ENCODE results near the gene FHIT.

The FHIT gene

DNA sequence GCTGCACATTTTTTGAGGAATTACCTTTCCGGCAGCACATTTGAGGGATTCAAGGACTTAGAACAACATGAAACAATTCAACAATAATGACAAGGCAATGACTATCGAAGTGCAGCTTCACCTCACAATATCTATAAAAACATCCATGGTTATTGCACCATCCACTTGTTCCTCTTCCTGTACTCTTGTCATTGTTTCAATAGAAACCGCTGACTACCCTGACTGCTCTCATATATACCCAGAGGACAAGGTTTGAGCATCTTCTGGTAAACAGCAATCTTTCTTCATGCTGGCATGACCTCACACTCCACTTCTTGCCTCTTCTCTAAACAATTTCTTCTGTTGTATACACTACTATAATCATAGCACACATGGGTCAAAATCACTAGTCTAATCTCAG lies 864.9 kb downstream of the FHIT start:
- no peak for DNase-seq

DNA sequence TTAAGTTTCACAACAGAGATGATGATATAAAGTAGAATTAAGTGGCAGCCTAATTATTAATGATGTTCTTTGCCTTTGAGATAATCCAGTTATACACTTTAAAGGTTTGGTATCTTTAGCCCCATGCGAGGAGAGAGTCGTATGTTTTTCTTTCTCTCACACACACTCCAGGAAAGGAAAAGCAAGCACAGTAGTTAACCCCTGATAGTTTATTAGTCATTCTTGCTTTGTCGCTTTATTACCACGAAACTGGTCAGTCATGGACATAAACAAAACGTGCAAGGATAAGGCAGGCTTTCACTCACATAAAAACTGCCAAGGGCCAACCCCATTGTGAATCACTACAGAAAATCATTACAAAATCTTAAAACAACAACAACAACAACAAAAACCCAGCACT lies 866.9 kb downstream of the FHIT start:
- DNase-seq: no peak

DNA sequence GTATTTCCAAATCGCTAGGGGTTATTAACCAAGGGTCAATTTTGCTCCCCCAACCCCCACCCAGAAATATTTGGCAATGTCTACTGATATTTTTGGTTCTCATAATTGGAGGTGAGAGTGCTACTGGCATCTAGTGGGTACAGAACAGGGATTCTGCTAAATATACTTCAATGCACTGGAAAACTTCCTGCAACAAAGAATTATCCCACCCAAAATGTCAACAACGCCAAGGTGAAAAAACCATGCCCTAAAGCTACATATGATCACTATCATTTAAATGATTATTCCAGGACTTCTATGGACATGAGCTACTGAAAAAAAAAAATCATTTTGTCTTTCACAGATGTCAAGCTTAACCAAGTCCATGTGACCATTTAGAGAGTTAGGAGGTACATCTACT lies 867.9 kb downstream of the FHIT start:
- no peak for DNase-seq

DNA sequence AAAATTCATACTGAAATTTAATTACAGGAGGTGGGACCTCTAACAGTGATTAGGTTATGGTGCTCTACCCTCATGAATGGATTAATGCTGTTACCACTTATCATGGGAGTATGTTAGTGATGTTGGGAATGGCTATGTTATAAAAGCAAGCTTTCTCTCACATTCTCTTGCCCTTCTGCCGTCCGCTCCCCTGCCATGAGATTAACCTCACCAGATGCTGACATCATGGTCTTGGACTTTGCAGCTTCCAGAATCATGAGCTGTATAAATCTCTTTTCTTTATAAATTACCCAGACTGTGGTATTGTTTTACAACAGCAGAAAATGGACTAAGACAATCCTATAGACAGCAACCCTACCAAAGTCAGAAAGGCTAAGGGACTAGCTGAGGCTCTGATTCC lies 884.8 kb downstream of the FHIT start:
- DNase-seq: no peak

DNA sequence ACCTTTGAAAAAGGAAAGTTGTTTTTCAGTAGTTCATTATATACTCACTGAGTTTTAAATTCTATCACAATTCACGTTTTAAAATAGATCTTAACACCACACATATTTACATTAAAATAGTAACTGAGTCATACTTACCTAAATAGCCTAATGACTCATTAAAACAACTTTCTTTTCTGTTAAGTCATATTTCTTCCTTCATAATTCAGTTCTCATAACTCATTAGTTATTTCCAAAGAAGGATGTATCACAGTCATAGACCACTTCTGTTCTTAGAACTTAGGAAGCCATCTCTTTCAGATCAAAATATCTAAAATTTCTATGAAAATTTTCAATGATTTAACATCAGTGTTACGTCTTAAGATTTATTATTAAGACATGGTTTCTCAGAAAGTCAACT lies 885.9 kb downstream of the FHIT start:
- DNase-seq: no peak

DNA sequence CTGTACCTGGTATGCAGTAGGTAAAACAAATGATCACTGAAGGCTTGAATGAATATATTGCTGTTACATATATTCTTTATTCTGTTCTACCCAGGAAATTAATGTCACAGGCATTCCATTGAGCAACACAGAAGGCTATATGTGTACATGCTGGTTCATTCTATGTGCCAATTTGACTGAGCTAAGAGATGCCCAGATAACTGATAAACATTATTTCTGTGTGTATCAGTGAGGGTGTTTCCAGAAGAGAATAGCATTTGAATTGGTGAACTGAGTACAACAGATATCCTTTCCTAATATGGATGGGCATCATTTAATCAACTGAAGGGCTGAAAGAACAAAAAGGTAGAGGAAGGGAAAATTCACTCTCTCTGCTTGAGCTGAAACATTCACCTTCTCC lies 886.8 kb downstream of the FHIT start:
- DNase-seq: no peak

DNA sequence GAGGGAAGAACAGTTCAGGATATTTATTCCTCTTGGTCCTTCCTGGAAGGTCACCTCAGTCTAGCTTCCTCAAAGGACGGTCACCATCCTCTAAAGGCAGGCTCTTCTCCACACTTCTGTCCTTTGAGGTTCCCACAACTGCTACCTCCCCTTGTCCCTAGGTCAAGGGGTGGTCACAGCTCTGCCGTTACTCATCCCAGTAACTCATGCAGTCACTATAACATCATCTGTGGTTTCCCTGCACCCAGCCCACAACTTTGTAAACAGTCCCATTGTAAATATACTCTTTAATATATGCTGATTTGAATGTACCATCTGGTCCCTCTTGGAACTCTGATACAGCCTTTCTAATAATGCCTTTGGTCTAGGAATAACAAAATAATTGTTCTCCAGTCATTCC lies 887.4 kb downstream of the FHIT start:
- no peak for DNase-seq

DNA sequence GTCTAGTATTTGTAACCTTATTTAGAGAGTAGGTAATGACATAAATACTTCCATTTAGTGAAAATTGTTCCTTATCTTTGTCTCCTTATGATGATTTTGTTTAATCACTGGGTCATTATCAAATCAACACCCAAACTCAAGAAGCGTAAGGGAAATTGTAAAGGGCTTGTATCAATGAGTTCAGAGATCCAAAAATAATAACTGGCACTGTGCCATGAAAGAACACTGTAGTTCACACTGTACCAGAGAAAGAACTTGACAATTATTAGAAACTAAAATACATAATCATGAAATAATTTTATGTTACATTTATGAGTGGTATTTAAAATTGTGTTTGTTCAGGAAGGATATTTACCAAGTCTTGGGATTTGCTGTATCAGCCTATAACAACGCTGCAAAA lies 895.4 kb downstream of the FHIT start:
- no peak for DNase-seq

DNA sequence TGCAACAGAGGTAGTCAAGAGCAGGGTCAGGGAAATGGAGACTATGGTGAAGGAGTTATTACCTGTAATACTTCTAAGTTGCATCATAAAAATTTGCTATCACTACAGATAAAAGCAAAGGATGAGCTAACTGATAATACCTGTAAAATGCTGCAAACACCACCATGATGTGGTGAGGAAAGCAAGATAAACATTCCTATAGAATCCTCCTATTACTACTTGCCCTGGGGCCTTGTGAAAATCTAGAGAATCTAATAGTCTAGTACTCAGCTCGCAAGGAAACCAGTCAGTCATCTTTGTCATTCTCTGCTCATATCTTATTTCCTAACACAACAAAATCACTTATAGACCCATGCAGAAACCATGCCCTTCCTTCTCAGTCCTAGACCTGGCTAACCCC lies 899.8 kb downstream of the FHIT start:
- no peak for DNase-seq

DNA sequence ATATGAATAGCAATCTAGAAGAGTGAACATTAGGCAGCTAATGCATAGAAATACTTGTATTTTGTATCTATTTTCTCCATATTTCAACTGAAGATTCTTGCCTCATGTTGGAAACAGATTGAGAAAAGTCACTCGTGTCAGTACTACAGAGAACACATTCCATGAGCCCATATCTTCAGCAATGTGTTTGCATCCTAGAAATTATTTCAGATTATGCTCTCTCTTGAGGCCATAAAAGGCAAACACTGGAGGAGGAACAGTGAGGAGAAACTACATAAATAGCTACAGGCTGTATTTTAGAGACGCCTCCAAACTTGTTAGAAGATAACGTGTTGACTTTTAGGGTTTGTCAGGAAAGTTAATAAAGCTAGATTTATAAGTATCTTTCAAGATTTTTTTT lies 906.9 kb downstream of the FHIT start:
- no peak for DNase-seq

DNA sequence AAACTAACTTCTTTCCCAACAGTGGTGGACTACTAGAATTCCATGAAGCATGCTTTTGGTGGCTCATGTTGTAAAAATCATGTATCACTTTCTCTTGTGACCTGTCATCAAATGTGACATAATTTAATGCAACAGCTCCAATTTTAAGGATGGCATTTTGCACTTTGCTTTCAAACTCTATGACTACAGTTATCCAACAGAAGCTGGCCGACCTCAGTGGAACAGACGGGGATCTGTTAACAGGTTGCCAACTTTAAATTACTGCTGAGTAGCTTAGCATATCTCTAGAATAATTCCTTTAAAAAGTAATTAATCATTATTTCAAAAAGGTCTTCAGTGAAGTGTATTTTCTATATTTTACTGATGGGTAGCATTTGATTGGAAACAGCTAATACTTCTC lies 907.4 kb downstream of the FHIT start:
- no peak for DNase-seq

DNA sequence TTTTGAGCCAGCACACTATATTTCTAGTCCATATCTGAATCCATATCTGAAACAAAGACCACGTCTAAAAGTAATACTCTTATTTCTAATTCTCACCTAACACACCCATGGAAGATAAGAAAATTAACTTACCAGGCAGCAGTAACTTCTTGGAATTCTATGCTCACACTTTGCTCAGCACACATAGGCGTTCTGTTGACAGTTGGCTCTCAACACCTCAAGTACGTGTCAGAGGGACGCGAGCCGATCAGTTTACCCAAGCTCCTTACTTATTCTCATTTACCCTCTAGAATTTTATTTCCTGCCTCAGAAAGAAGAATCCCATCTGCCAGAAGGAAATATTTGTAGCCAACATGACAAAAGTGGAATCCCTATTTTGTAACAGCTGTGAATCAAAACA lies 911.9 kb downstream of the FHIT start:
- no peak for DNase-seq

DNA sequence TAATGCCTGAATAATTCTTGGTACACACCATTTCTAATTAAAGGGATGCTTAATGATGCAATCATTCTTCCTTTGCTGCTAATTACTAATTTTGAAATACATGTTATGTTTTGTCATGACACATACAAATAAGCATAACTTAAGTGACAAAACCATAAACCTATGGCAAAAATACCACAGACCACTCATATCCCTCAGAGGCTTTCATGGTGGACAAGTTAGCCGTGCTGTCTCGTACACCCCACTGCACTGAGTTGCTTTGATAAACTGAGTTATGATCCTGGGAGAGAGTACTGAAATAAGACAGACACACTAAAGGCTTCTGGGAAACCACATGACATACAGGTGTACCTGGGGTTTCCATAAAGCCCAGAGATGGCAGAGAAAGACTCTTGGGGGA lies 913.8 kb downstream of the FHIT start:
- DNase-seq: no peak

DNA sequence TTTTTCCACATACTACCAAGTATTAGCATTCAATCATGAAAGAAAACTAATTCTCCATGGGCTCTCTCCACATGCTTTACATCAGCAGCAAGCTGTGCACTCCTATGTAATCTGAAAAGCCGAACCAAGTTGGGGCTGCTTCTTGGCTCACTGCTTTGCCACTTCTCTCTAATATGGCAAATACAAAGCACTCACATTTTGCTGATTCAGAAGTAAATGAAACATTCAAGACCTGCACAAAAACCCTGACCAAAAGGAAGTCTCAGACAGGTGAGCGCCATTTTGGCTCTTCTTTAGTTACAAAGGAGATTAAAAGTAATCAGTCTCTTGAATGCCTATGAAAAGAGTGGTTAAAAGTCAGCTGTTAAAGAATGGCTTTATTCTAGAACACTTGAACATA lies 915.2 kb downstream of the FHIT start:
- DNase-seq: no peak

DNA sequence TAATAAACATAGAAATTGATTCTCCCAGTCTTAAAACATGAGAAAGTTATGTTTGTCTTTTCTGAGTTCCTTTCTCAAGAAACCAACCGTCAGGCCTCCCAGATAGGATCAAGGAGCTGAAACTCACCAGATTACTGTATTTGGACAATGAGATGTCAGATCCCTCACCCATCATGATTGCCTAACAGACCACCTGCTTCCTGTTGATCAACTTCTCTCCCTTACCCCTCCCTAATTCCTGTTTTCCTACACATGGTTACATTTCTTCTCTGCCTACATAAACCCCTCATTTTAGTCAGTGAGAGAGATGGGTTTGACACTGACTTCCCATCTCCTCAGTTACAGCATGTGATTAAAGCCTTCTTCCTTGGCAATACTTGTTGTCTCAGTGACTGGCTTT lies 917.5 kb downstream of the FHIT start:
- DNase-seq: no peak

DNA sequence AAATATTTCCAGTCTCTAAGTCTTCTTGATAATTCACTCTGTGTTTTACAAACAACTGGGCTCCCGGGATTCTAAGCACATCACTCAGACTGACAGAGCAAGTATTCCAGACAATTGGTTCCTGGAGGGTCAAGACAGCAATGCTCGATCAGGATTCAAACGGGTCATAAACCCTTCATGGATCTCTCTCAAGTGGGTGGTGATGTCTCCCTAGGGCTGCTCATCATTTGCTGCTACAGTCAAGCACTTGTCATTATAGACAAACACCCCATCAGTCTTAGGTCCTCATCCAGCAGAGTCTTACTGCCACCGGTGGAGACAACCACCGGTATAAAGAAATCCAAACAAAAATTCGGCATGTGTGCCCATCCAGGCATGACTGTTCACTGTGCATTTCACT lies 921.1 kb downstream of the FHIT start:
- DNase-seq: peak; percentile 24

DNA sequence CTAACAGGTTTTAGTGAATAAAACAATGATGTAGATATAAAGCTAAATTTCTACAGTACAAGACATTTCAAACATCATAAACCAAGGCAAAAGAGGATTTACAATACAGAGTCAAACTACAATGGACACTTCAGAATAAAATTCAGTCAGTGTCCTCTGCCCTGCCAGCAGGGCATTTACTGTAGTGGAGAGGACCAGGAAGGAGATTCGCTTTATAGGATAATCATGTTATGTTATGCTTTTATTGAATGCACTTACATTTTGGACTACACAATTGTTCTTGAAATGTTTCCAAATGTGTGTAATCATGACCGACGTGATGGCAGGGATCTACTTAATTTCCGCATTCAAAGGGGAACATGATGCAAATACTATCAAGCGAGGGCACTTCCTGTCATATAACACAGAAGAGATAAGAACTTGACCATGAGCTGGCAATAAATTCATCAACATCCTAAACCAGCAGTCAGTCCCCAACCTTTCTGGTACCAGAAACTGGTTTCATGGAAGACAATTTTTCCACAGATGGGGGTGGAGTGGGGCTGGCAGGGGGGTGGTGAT lies 925.6 kb downstream of the FHIT start:
- no peak for DNase-seq

DNA sequence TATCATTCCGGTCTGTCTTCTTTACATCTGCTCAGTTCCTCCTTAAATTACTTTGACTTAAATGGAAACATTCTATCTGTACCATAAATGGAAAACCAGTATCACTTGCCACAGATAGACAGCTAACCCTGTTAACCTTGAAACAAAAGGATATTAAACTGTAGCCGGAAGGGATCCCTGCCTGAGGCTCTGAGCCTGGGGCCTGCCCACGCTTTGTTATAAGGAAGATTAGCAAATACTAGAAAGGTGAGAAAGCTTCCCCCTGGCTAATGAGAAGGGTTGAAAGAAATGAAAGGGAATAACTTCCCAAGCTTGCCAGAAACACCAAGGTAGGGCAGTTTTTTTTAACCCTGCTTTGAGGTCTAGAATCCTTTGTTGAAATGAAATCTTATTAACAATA lies 927.6 kb downstream of the FHIT start:
- DNase-seq: no peak

DNA sequence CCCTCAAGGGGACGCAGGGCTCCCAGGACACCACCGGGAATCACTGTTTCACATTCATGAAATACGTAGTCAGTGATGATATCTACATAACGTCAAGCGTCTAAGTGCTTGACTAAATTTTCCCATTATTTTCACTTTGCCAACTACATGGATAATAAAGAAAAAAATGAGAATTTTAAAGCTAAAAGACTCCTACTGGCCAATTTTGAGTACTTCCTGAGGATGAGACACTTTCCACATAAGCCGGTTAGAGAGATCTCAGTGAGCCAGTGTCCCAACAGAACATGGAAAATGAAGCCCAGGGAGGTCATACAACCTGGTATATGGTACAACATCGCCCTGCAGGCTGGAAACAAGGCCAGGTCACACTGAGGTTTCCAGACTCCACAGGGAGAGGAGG lies 928.1 kb downstream of the FHIT start:
- no peak for DNase-seq

DNA sequence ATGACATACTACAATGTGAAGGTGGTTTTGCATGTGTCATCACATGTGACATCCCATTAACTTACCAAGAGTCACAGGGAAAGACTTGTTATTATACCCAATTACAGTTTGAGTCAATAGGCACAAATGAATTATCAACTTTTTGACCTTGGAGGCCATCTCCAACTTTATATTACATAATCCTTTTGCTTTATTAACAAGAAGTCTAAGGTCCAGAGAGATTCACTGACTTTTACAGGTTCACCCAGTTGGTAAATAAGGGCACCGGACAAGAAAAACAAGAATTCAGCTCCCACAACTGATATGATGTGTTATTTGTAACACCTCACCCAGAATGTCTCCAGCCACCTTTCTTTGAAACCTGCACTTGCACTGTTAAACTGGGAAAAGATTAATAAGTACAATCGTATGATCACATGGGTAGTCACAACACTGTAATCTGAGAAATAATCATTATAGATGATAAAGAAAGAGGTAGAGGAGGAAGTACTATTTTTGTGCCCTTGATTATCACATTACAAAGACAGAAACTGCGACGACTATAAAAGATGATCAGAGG lies 928.9 kb downstream of the FHIT start:
- DNase-seq: no peak

DNA sequence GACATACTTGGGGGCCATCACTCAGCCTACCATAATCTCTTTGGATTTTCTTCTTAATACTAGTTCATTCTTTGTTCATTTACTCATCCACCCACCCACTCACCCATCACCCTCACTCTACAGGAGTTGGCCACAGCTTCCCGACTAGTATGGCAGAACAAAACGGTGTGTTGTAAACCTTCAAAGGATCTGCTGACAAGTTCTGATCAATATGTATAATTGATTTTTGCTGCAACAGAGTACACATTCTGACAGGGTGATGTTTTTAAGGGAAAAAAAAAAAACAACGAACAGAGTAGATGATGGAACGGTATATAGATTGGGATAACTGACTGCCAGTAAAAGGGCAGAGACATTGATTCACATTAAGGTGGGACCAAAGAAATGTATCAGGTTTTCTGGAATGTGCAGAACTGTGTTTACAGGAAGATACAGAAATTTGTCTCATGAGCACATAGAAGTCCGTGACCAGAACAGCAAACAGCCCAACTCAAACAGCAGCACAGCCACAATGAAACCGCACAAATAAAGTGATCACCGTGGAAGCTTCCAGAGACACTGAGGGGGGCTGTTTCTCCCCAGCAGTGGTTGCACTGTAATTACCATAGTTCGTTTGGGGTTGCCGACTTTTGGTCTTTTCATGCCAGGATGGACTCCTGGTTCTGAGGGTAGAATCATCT lies 931.9 kb downstream of the FHIT start:
- no peak for DNase-seq

DNA sequence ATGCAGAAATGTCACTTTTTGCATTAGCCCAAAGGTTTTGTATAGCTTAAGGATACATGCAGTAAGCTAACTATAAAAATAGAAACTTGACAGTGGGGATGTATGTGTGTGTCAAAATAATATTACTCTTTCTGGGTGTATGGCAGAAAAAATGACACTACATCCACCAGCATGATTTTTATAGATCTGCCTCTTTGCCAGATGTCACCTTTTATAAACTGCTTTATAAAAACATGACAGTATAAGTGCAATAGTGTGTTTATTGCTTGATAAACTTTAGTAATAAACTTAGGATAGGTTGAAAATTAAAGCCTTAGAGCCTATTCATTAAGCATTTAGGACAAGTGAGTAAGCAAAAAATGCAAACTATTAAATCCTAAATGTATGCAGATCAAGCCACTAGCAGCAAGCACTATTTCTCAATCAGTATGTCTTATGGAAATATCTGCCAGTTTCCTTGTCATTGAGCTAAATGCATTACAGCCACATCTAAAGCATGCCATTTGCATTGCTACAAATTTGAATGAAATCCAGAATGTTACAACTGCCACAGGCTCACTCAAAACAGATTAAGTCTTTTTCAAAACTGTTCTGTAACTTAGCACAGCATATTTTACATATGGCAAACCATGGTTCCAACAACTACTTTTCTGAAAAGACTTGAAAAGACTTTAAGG lies 935.0 kb downstream of the FHIT start:
- DNase-seq: no peak

DNA sequence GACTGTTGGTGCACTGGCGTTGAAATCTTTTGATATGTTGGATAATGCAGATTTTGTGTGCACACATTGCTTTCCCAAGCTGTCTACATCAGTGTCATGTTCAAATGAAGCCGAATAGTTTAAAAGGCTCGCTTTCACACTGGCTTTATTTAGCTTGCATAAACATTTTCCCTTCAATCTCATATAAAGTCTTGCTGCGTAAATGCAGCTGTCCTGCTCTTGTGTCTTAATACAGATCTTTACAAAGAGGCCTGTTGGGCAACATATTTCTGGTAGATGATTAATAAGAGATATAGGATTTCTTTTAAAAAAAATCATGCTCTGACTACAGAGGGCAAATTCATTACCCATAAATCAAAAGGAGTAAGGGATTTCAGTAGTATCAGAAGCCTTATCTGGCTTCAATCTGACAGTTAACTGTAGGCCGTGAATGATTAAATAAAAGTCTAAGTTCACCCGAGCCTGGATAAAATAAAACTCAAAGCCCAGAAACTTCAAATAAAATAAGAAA lies 937.2 kb downstream of the FHIT start:
- no peak for DNase-seq

DNA sequence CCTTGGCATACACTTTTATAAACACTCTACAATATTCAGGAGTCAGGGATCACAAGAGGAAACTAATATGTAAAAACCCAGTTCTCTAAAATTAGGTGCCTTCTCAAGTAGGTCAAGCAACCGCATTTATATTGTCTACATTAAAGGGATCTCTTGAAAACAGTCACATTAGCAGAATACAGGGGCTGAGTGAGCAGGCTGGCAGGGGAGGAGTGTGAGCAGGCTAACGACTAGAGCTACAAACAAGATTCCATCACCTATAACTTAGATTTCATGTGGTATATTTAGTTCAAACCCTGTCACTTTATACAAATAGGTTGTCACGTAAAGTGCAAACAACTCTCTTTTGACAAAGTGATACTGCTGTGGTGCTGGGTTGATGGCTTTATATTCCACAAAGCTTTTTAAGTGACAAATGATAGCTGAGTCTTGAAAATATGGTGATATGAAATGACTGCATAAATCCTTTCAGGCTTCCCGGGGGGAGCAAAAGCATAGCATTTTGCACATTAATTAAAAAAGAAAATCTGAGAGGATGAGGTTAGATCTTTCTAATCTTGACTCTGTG lies 937.9 kb downstream of the FHIT start:
- DNase-seq: no peak
